GM12872 (cell line): ENCODE measurements around the gene ATP2B2.

Experiments
- TF ChIP-seq, protein P1 (sequence below): IDR thresholded peaks from 3 replicates; pipeline ENCODE4 v1.5.1; 2011; ENCODE audit warnings: low read depth, mild to moderate bottlenecking, low read length, moderate library complexity; ENCODE audit not compliant: insufficient read depth

Gene ATP2B2

DNA sequence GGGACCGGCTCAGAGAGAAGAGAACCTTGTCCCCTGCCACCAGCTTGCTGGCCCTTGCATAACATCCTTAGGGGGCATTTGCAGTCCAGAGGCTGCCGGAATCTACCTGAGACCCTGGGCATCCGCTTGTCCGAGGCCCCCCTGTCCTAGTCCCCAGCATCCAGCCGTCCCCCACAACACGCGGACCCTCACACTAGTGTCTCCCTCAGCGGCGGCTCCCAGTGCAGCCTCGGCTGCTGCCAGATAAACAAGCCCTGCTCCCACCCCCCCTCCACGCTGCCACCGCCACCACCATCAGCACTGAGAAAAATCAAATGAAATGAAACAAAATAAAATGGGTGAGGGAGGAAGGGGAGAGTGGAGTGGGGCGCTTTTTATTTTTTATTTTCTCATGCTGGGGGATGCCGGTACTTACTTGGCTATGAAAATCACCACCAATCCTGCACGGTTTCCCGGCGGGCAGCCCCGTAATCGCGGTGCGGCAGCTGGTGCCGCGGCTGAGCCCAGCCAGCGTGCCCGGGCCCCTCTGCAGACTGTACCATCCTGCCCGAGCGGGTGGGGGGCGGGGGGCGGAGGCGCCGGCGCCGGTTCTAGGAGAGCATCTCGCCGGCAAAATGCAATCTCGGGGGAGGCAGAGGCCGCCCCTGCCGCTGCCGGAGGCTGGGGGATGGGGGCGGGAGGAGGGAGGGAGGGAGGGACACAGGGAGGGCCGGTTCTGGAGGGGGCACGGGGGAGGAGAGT is at the start of gene ATP2B2:
TSS of gene ATP2B2 (minus strand) at position 537 of the 741 bp plus-strand sequence. CDS start 56,043 bp downstream, outside the sequence.
- TF ChIP-seq, protein P1, sequence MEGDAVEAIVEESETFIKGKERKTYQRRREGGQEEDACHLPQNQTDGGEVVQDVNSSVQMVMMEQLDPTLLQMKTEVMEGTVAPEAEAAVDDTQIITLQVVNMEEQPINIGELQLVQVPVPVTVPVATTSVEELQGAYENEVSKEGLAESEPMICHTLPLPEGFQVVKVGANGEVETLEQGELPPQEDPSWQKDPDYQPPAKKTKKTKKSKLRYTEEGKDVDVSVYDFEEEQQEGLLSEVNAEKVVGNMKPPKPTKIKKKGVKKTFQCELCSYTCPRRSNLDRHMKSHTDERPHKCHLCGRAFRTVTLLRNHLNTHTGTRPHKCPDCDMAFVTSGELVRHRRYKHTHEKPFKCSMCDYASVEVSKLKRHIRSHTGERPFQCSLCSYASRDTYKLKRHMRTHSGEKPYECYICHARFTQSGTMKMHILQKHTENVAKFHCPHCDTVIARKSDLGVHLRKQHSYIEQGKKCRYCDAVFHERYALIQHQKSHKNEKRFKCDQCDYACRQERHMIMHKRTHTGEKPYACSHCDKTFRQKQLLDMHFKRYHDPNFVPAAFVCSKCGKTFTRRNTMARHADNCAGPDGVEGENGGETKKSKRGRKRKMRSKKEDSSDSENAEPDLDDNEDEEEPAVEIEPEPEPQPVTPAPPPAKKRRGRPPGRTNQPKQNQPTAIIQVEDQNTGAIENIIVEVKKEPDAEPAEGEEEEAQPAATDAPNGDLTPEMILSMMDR = no peak

DNA sequence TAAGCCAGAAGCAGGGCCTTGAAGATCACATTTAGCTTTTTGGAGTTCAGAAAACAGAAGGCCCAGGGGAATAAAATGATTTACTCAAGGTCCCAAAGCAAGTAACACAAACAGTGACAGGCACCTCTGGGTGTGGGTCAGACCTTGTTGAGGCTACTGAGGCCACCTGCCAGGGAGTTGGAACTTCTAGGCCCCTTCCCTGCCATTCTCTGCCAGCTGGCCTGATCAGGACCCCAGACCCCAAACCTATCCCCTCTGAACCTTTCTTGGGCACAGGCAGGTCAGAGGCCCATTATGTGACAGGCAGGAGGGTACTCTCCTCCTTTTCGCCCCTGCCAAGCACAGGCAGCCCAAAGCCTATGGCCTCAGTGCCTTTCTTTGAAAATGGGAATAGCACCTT is 49.4 kb upstream of the ATP2B2 start:
- TF ChIP-seq, protein P1 = no peak

DNA sequence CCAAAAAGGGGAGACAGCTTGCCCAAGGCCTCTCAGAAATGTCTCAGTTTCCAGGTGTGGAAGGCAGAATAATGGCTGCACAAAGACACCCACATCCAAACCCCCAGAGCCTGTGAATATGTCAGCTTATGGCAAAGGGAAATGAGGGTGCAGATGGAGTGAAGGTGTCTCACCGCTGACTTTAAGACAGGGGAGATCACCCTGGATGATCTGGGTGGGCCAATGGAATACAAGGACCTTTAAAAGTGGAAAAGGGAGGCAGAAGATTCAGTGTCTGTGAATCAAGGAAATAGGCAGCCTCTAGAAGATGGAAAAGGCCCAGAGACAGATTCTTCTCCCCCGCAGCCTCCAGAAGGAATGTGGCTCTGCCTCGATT is 48.8 kb upstream of the ATP2B2 start:
- TF ChIP-seq, protein P1 = no peak

DNA sequence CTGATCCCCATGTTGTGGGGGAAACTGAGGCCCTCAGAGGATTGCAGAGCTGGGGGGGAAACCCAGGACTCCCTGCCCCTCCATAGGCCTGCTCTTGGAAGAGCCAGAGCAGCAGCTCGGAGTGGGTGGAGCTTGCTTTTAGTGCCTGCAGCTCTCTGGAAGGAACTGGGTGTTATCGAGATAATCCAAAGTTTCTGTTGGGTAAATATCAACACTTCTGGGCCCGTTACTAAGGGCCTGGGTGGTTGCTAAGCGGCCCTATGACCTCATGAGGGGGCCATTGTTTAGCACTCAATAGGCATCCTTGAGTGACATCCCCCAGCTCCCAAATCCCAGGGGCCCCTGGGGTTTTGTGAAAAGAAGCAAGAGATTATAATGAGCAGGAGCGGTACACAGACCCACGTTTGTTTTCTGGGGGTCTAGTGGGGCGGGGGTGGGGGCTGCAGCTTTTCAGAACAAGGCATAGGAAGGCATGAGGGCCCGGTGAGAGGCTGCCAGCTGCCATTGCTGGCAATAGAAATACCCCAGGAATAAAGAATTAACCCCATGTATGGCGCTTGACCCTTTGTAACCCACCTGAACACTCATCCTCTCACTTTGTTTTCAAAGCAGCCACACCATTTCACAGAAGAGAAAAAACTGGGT is 48.3 kb upstream of the ATP2B2 start:
- TF ChIP-seq, protein P1 = no peak

DNA sequence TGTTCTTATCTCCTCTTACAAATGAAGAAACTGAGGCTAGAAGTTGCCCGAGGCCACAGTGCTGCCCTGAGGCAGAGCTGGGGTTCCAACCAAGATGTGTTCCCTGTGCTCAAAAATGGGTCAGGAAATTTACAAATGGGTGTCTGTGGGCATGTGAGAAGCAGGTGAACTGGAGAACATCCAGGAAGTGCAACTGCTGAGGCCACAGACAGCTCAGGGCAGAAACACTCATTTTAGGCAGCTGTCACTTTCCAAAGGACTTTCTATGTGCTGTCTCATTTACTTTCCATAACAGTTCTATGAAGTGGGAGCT is 47.2 kb upstream of the ATP2B2 start:
- TF ChIP-seq, protein P1 = no peak

DNA sequence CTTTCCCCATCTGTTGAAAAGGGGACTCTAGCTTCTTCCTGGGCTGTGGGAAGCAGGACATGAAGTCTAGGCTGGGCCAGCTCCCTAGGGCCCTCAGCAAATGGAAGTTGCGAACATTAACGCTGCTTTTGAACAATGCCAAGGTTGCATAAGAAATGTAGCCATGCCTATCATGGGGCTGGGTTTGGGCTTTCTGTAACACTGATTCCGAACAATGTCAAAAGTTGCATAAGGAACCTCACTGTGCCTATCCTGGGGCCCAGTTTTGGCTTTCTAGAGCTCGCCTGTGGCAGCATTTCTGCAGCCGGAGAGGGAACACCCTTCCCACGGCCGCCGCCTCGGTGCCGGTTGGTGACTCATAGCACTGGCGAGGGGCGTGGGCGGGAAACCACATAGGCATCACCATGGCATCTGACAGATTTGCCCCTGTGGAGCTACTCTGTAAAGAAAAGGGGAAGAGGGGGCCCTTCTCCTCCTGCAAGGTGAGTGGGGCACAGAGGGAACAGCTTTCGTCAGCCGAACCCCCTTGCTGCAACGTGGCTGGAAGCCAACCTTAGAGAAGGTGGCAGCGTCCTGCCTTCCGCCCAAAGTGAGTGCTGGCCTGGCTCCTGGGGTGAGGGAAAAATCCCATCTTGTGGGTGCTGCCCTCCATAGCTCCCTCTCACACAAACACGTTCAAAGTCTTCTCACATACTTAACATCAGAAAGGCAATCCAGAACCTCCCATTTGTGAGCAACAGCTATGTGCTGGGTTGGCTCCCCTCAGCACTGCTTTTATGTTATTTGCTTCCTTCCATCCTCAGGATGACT is 46.6 kb upstream of the ATP2B2 start:
- TF ChIP-seq, protein P1 = no peak

DNA sequence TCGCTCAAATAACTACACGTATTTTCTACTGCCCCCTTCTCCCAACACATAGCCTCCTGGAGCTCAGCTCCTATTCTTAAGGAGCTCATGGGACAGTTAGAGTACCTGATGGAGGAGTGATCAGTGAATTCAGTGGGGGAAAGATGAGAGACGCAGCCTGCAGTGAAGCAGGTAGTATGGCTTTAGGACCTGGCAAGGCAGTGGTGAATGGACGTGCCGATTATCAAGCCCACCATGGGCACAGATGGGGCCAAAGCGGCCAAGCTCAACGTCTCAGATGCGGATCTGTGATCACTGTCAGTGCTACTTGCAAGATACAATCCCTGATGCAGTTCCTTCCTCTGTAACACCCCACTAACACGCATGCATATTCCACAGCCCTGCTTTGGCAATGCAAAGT is 45.8 kb upstream of the ATP2B2 start:
- TF ChIP-seq, protein P1 = no peak
